Stimulated activated CD4-positive, alpha-beta T cell treated with anti-CD3 and anti-CD28 coated beads, Interleukin-12 subunit alpha, Interleukin-12 subunit beta, amount 100 ng/mL, for 4 hours (primary cell): ENCODE measurements around the gene KRT74.

Experiments used
- DNase-seq: peaks from one replicate; pipeline ENCODE4 v3.0.0-alpha.2; 2020

Gene KRT74

GRCh38 chr12:52568111-52568510, 5.5 kb downstream of the KRT74 start:
- no peak for DNase-seq

GRCh38 chr12:52566847-52567291, 6.8 kb downstream of the KRT74 start:
- DNase-seq, result no peak

- DNase-seq, result no peak
Measured at GRCh38 chr12:52564582-52564981, 9.1 kb downstream of the KRT74 start.

GRCh38 chr12:52561880-52562449, 11.7 kb downstream of the KRT74 start:
- DNase-seq, result no peak

GRCh38 chr12:52559979-52560378, 13.7 kb downstream of the KRT74 start:
- no peak for DNase-seq

GRCh38 chr12:52558781-52559445, 14.7 kb downstream of the KRT74 start:
- no peak for DNase-seq

GRCh38 chr12:52557476-52557875, 16.2 kb downstream of the KRT74 start:
- no peak for DNase-seq

GRCh38 chr12:52555577-52555976, 18.1 kb downstream of the KRT74 start:
- DNase-seq, result no peak

GRCh38 chr12:52552681-52553195, 20.9 kb downstream of the KRT74 start, which contains the start of gene KRT71:
TSS of gene KRT71 (minus strand) at chr12:52553145. CDS start at chr12:52553077, 68 bp downstream.
- no peak for DNase-seq

GRCh38 chr12:52552055-52552454, 21.6 kb downstream of the KRT74 start:
- DNase-seq, result no peak

GRCh38 chr12:52551216-52551865, 22.3 kb downstream of the KRT74 start:
- no peak for DNase-seq

- no peak for DNase-seq
Measured at GRCh38 chr12:52546126-52546525, 27.5 kb downstream of the KRT74 start.

- DNase-seq, result no peak
Measured at GRCh38 chr12:52543985-52544883, 29.4 kb downstream of the KRT74 start.

GRCh38 chr12:52542785-52543318, 30.8 kb downstream of the KRT74 start:
- no peak for DNase-seq

GRCh38 chr12:52542157-52542556, 31.5 kb downstream of the KRT74 start:
- no peak for DNase-seq

- DNase-seq, result no peak
Measured at GRCh38 chr12:52541709-52542108, 31.9 kb downstream of the KRT74 start.

- DNase-seq, result no peak
Measured at GRCh38 chr12:52540531-52540930, 33.1 kb downstream of the KRT74 start.

- DNase-seq, result no peak
Measured at GRCh38 chr12:52539821-52540173, 33.8 kb downstream of the KRT74 start.

- no peak for DNase-seq
Measured at GRCh38 chr12:52539083-52539820, 34.4 kb downstream of the KRT74 start.

GRCh38 chr12:52537101-52537500, 36.5 kb downstream of the KRT74 start:
- no peak for DNase-seq

GRCh38 chr12:52535574-52535973, 38.1 kb downstream of the KRT74 start:
- DNase-seq, result no peak

GRCh38 chr12:52534482-52534881, 39.2 kb downstream of the KRT74 start:
- no peak for DNase-seq
